Trophoblast cell (in vitro differentiated cells and primary cell): Measurements from ENCODE around the gene TSPAN32.

Experiments used
- DNase-seq, 2 donors: peaks; one replicate each; pipeline ENCODE4 v3.0.0-alpha.2; 2016
- H2AFZ ChIP-seq: 2 replicates; pipeline ENCODE4 v1.6.1; 2013; ENCODE audit warnings: low read length, moderate library complexity, mild to moderate bottlenecking; ENCODE audit not compliant: insufficient read depth, poor library complexity
- H2AK5ac ChIP-seq: 2 replicates; pipeline ENCODE4 v1.6.1; 2013; ENCODE audit warnings: mild to moderate bottlenecking, low read length
- H2BK120ac ChIP-seq: 2 replicates; pipeline ENCODE4 v1.6.1; 2013; ENCODE audit warnings: low read length, mild to moderate bottlenecking, moderate library complexity; ENCODE audit not compliant: insufficient read depth, poor library complexity
- H2BK12ac ChIP-seq: 2 replicates; pipeline ENCODE4 v1.6.1; 2013; ENCODE audit warnings: mild to moderate bottlenecking, low read length, moderate library complexity
- H2BK5ac ChIP-seq: 2 replicates; pipeline ENCODE4 v1.6.1; 2013; ENCODE audit warnings: low read length, low read depth, moderate library complexity, mild to moderate bottlenecking; ENCODE audit not compliant: poor library complexity
- H3K14ac ChIP-seq: 2 replicates; pipeline ENCODE4 v1.6.1; 2013; ENCODE audit warnings: mild to moderate bottlenecking, low read length
- H3K18ac ChIP-seq: 2 replicates; pipeline ENCODE4 v1.6.1; 2013; ENCODE audit warnings: mild to moderate bottlenecking, low read length
- H3K23ac ChIP-seq: 2 replicates; pipeline ENCODE4 v1.6.1; 2013; ENCODE audit warnings: low read length
- H3K27ac ChIP-seq: 2 replicates; pipeline ENCODE4 v1.5.1; 2013; ENCODE audit warnings: low read depth, mild to moderate bottlenecking, inconsistent platforms, low read length, moderate library complexity
- H3K27me3 ChIP-seq: 2 replicates; pipeline ENCODE4 v1.6.1; 2013; ENCODE audit warnings: inconsistent platforms, mild to moderate bottlenecking, low read length, moderate library complexity; ENCODE audit not compliant: insufficient read depth
- H3K36me3 ChIP-seq, 2 experiments: 1 replicate in 1 of 2; 2 replicates in 1 of 2; pipeline ENCODE4 v1.6.1; 2013; ENCODE audit warnings: low read length in 2 of 2, mild to moderate bottlenecking in 2 of 2, moderate library complexity in 1 of 2; ENCODE audit not compliant: insufficient read depth in 2 of 2, control insufficient read depth in 1 of 2
- H3K4ac ChIP-seq: 2 replicates; pipeline ENCODE4 v1.6.1; 2013; ENCODE audit warnings: low read depth, mild to moderate bottlenecking, low read length, moderate library complexity
- H3K4me1 ChIP-seq, 2 experiments: 1 replicate in 1 of 2; 2 replicates in 1 of 2; pipeline ENCODE4 v1.6.1; 2013; ENCODE audit warnings: low read length in 2 of 2, mild to moderate bottlenecking in 2 of 2, moderate library complexity in 1 of 2; ENCODE audit not compliant: insufficient read depth in 2 of 2, control insufficient read depth in 1 of 2
- H3K4me2 ChIP-seq: 2 replicates; pipeline ENCODE4 v1.6.1; 2013; ENCODE audit warnings: inconsistent platforms, mild to moderate bottlenecking, low read length, moderate library complexity
- H3K4me3 ChIP-seq: 2 replicates; pipeline ENCODE4 v1.5.1; 2013; ENCODE audit warnings: mild to moderate bottlenecking, low read depth, low read length, inconsistent platforms
- H3K79me1 ChIP-seq: one replicate; pipeline ENCODE4 v1.6.1; 2013; ENCODE audit warnings: low read length
- H3K79me2 ChIP-seq: 2 replicates; pipeline ENCODE4 v1.6.1; 2013; ENCODE audit warnings: low read length, mild to moderate bottlenecking; ENCODE audit not compliant: control insufficient read depth, insufficient read depth, poor library complexity
- H3K9ac ChIP-seq: 2 replicates; pipeline ENCODE4 v1.6.1; 2013; ENCODE audit warnings: mild to moderate bottlenecking, low read length
- H3K9me3 ChIP-seq: 2 replicates; pipeline ENCODE4 v1.6.1; 2013; ENCODE audit warnings: low read depth, mild to moderate bottlenecking, control low read depth, inconsistent platforms, low read length; ENCODE audit not compliant: insufficient read depth
- H4K12ac ChIP-seq: 2 replicates; pipeline ENCODE4 v1.6.1; 2013; ENCODE audit warnings: low read depth, mild to moderate bottlenecking, low read length, moderate library complexity
- H4K8ac ChIP-seq: 2 replicates; pipeline ENCODE4 v1.6.1; 2013; ENCODE audit warnings: low read depth, mild to moderate bottlenecking, low read length, moderate library complexity
- H4K91ac ChIP-seq: one replicate; pipeline ENCODE4 v1.6.1; 2013; ENCODE audit warnings: low read depth, mild to moderate bottlenecking, low read length, moderate library complexity
- WGBS: extraction: QIAGEN DNeasy Blood & Tissue Kit; methylation state at CpG from one replicate; pipeline ENCODE4 v1.1.7; 2013; ENCODE audit warnings: missing lambda C conversion rate; ENCODE audit not compliant: insufficient read length, insufficient coverage; ENCODE audit errors: extremely low coverage; 5-methylcytosine and 5-hydroxymethylcytosine counted together

Gene TSPAN32

DNA sequence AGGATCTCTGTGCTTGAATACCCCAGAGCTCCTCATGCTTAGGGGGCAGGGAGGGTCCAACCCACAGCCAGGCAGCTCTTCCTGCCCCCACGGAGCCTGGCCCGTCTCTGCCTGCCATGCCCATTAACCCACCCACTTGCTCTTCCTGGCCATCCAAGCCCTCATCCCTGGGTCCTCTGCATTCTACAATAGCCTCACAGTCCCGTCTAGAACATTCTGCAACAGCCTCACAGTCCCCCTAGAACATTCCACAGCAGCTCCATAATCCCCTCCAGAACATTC, 15.1 kb downstream of the TSPAN32 start:
- H2BK5ac ChIP-seq: no peak overlapping the region
- no peak overlapping the region for H3K14ac ChIP-seq
- H3K23ac ChIP-seq: no peak overlapping the region
- H2BK120ac ChIP-seq: no peak overlapping the region
- H2AK5ac ChIP-seq: no peak overlapping the region
- no peak overlapping the region for H4K91ac ChIP-seq
- no peak overlapping the region for H3K9ac ChIP-seq
- H3K79me2 ChIP-seq: no peaks in the 10 kb centered on the region
- no peak overlapping the region for H4K12ac ChIP-seq
- H3K4me3 ChIP-seq: no peak overlapping the region
- no peak overlapping the region for H3K4ac ChIP-seq
- WGBS: no CpG with 5 or more reads among the region's 3 CpGs
- H3K27me3 ChIP-seq: no peaks in the 10 kb centered on the region
- no peaks in the 10 kb centered on the region for H3K79me1 ChIP-seq
- peaks cover 15% of the 10 kb centered on the region for H3K9me3 ChIP-seq
- no peak overlapping the region for H2AFZ ChIP-seq
- no peaks in the 10 kb centered on the region for H3K36me3 ChIP-seq
- DNase-seq: no peak
- no peak overlapping the region for H2BK12ac ChIP-seq
- H4K8ac ChIP-seq: no peak overlapping the region
- H3K18ac ChIP-seq: no peak overlapping the region
- no peaks in the 10 kb centered on the region for H3K4me1 ChIP-seq
- H3K4me2 ChIP-seq: no peak overlapping the region
- H3K27ac ChIP-seq: no peak overlapping the region

- Histone ChIP-seq H3K14ac (no peak overlapping the region), H3K18ac (no peak overlapping the region), H3K36me3 (no peaks in the 10 kb centered on the region), H2BK12ac (no peak overlapping the region), H3K9ac (no peak overlapping the region), H4K12ac (no peak overlapping the region), H4K8ac (no peak overlapping the region), H3K4ac (no peak overlapping the region), H2BK120ac (no peak overlapping the region), H3K9me3 (peaks cover 15% of the 10 kb centered on the region), H2AFZ (no peak overlapping the region), H3K27me3 (no peaks in the 10 kb centered on the region), H2BK5ac (no peak overlapping the region), H3K4me1 (no peaks in the 10 kb centered on the region), H3K4me2 (no peak overlapping the region), H3K27ac (no peak overlapping the region), H3K79me1 (no peaks in the 10 kb centered on the region), H4K91ac (no peak overlapping the region), H3K23ac (no peak overlapping the region), H3K79me2 (no peaks in the 10 kb centered on the region), H2AK5ac (no peak overlapping the region), H3K4me3 (no peak overlapping the region)
- WGBS: no CpG with 5 or more reads among the region's 17 CpGs
- no peak for DNase-seq
Measured at GRCh38 chr11:2317354-2318050, 15.7 kb downstream of the TSPAN32 start.

DNA sequence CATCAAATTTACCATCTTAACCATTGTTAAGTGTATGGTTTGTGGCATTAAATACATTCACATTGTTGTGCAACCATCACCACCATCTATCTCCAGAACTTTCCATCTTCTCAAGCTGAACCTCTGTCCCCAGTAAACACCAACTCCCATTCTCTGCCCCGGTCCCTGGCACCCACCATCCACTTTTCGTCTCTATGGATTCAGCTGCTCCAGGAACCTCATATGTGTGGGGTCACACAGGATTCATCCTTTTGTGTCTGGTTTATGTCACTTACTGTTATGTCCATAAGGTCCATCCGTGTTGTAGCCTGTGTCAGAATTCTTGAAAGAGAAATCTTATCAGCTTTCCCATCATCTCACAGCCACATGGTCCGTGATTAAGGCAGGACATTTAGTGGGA, 16.3 kb downstream of the TSPAN32 start:
- no peak overlapping the region for H4K91ac ChIP-seq
- H3K4me3 ChIP-seq: no peak overlapping the region
- no peak overlapping the region for H2AK5ac ChIP-seq
- no peak overlapping the region for H2AFZ ChIP-seq
- no peak overlapping the region for H3K4me2 ChIP-seq
- H2BK5ac ChIP-seq: no peak overlapping the region
- DNase-seq: no peak
- H3K27me3 ChIP-seq: no peaks in the 10 kb centered on the region
- H3K9ac ChIP-seq: no peak overlapping the region
- no peak overlapping the region for H2BK120ac ChIP-seq
- no peak overlapping the region for H3K23ac ChIP-seq
- H3K27ac ChIP-seq: no peak overlapping the region
- H4K12ac ChIP-seq: no peak overlapping the region
- H3K18ac ChIP-seq: no peak overlapping the region
- no peaks in the 10 kb centered on the region for H3K4me1 ChIP-seq
- no CpG with 5 or more reads among the region's 4 CpGs for WGBS
- H2BK12ac ChIP-seq: no peak overlapping the region
- H3K36me3 ChIP-seq: no peaks in the 10 kb centered on the region
- H3K79me2 ChIP-seq: no peaks in the 10 kb centered on the region
- no peak overlapping the region for H4K8ac ChIP-seq
- peaks cover 15% of the 10 kb centered on the region for H3K9me3 ChIP-seq
- no peaks in the 10 kb centered on the region for H3K79me1 ChIP-seq
- no peak overlapping the region for H3K14ac ChIP-seq
- no peak overlapping the region for H3K4ac ChIP-seq

- no CpG with 5 or more reads among the region's 7 CpGs for WGBS
- Histone ChIP-seq H3K79me2 (no peaks in the 10 kb centered on the region), H2BK120ac (no peak overlapping the region)
Measured at GRCh38 chr11:2318707-2319106, 16.9 kb downstream of the TSPAN32 start.

More at GRCh38 chr11:2318707-2319106, 16.9 kb downstream of the TSPAN32 start:
- Histone ChIP-seq H3K18ac (no peak overlapping the region), H2AK5ac (no peak overlapping the region), H3K4me2 (no peak overlapping the region), H3K9me3 (peaks cover 14% of the 10 kb centered on the region), H3K23ac (no peak overlapping the region), H3K79me1 (no peaks in the 10 kb centered on the region), H3K27ac (no peak overlapping the region), H4K8ac (no peak overlapping the region), H3K36me3 (no peaks in the 10 kb centered on the region), H3K4ac (no peak overlapping the region), H4K12ac (no peak overlapping the region), H3K4me1 (no peaks in the 10 kb centered on the region), H2BK12ac (no peak overlapping the region), H4K91ac (no peak overlapping the region), H3K9ac (no peak overlapping the region), H3K14ac (no peak overlapping the region), H2BK5ac (no peak overlapping the region), H3K4me3 (no peak overlapping the region), H2AFZ (no peak overlapping the region), H3K27me3 (no peaks in the 10 kb centered on the region)
- no peak for DNase-seq
